Glomerular visceral epithelial cell (primary cell): Measurements from ENCODE around the gene BCL2A1.
A peak's percentile ranks its signal among the peaks of the same experiment; 100 is the strongest.
"Not testable (repeated sequence)": the region's sequence is repeated elsewhere in the genome, so short reads cannot be mapped to it uniquely, and the experiment has no call there.

Source experiments
- DNase-seq: peaks from one replicate; pipeline ENCODE4 v3.0.0-alpha.2; 2016; ENCODE audit errors: extremely low spot score

Gene BCL2A1

DNA sequence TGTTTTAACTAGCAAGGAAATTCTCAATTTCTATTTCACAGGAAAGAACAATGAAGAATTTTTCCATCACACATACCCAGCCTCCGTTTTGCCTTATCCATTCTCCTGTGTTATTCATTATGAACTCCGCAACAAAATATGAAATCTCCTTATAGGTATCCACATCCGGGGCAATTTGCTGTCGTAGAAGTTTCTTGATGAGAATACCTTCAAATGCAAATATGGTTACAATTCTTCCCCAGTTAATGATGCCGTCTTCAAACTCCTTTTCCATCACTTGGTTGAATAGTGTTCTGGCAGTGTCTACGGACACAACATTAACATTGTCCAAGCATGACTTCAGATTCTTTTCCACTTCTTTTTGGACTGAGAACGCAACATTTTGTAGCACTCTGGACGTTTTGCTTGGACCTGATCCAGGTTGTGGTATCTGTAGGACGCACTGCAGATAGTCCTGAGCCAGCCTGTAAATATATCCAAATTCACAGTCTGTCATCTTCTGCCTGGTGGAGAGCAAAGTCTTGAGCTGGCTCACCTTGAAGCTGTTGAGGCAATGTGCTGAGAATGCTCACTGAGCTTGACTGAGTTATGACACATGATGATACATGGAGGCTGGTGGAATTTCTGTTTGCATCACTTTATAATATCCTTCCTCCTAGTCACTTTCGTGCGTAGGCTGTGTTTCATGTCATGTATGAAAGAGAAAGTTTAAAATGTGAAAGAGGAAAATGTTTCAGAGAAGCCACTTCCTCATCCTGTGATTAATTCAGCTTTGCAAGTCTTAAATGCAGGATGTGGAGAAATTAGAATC, at the start of gene BCL2A1:
TSS of gene BCL2A1 (minus strand) at position 573 of the 811 bp plus-strand sequence. CDS start at position 496, 77 bp downstream.
- peak; percentile 72 for DNase-seq

DNA sequence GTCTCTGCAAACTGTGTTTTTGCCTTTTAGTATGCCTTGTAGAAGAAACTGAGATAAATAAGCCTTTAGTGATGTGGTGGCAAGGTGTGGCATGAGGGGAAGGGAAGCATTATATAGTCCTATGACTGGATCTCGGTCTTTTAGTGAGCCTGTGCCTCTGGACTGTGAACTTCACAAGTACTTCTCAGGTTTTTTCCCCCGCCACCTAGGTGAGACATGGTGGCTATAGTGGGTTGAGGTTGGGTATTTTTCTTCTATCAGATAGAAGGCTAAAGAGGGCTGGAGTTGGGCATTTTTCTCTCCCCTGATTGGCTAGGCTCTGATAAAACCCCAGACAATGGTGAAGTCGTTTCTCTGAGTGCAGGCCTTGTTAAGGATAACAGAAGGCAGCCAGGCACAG, 49.7 kb upstream of the BCL2A1 start:
- no peak for DNase-seq

- DNase-seq: not testable (repeated sequence)
Observed at GRCh38 chr15:80020149-80020548, 49.2 kb upstream of the BCL2A1 start.

GRCh38 chr15:80019168-80019745, 48.3 kb upstream of the BCL2A1 start:
- DNase-seq: no peak

DNA sequence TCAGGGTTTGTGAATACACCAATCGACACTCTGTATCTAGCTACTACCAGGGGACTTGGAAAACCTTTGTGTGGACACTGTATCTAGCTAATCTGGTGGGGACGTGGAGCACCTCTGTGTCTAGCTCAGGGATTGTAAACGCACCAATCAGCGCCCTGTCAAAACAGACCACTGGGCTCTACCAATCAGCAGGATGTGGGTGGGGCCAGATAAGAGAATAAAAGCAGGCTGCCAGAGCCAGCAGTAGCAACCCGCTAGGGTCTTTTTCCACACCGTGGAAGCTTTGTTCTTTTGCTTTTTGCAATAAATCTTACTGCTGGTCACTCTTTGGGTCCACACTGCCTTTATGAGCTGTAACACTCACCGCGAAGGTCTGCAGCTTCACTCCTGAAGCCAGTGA, 46.1 kb upstream of the BCL2A1 start:
- not testable (repeated sequence) for DNase-seq

GRCh38 chr15:80016506-80016905, 45.5 kb upstream of the BCL2A1 start:
- not testable (repeated sequence) for DNase-seq

- no peak for DNase-seq
Observed at GRCh38 chr15:80015156-80015555, 44.2 kb upstream of the BCL2A1 start.

DNA sequence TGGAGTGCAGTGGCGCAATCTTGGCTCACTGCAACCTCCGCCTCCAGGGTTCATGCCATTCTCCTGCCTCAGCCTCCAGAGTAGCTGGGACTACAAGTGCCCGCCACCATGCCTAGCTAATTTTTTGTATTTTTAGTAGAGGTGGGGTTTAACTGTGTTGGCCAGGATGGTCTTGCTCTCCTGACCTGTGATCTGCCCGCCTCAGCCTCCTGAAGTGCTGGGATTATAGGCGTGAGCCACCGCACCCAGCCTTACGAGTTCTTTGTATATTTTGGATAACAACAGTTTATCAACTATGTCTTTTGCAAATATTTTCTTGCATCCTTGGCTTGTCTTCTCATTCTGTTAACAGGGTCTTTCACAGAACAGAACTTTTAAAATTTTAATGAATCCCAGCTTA, 43.2 kb upstream of the BCL2A1 start:
- DNase-seq: not testable (repeated sequence)

DNA sequence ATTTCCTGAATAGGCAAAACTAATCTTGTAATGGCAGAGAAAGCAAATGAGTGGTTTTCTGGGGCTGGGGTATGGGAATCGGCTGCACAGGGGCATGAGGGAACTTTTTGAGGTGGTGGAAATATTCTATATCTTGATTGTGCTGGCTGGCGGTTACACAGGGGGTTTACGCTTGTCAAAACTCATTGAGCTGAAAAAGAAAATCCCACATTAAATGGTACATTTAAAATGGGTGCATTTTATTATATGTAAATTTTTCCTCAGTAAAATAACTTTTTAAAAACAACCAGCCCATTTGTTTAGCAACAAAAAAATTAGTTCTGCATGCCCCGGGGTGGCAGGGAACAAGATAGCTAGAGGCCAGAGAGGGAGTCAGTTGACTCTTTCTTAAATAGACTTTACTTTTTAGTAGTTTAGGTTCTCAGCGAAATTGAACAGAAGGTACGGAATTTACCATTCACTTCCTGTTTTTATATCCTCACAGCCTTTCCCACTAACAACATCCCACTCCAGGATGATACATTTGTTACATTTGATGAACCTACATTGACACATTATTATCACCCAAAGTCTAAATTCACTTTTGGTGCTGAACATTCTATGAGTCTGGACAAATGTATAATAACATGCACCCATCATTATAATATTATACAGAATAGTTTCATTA, 41.2 kb upstream of the BCL2A1 start:
- DNase-seq: no peak

DNA sequence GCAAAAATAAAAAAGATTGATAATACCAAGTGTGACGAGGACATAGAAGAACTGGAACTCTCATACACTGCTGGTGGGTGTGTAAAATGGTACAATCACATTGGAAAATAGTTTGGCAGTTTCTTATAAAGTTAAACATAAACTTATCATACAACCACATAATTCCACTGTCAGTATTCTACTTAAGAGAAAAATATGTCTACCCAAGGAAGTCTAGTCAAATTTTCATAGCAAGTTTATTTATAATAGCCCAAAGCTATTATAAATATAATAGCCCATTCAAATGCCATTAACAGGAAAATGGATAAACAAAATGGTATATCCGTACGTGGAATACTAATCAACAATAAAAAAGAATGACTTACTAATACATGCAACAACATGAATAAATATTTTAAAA, 40.6 kb upstream of the BCL2A1 start:
- no peak for DNase-seq

DNA sequence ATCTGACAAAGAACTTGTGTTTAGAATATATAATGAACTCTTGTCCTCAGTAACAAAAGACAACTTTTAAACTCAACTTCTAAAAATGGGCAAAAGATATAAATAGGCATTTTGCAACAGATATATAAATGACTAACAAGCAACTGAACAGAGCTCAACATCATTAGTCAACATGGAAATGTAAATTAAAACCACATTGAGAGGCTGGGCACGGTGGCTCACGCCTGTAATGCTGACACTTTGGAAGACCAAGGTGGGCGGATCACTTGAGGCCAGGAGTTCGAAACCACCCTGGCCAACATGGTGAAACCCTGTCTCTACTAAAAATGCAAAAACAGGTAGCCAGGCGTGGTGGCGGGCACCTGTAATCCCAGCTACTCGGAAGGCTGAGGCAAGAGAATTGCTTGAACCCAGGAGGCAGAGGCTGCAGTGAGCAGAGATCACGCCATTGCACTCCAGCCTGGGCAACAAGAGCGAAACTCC, 40.1 kb upstream of the BCL2A1 start:
- not testable (repeated sequence) for DNase-seq

DNA sequence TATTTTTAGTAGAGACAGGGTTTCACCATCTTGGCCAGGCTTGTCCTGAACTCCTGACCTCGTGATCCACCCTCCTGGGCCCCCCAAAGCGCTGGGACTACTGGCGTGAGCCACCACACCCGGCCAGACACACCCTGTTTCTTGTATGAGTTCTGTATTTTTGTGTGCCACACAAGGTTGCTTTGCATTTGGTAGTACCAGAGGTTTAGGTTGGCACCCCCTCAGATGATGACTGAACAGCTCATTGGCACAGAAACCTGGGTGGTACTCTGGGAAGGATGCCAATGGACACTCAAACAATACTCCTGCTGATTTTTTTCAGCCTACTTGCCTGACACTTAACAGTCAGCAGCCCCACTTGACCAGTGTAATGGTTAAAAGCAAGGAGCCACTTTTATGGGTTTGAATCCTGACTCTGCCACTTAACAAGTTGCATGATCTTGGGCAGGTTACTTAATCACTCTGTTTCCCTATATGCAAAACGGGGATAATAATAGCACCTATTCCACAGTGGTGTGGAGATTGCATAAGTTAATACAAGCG, 39.2 kb upstream of the BCL2A1 start:
- DNase-seq: peak; percentile 25

DNA sequence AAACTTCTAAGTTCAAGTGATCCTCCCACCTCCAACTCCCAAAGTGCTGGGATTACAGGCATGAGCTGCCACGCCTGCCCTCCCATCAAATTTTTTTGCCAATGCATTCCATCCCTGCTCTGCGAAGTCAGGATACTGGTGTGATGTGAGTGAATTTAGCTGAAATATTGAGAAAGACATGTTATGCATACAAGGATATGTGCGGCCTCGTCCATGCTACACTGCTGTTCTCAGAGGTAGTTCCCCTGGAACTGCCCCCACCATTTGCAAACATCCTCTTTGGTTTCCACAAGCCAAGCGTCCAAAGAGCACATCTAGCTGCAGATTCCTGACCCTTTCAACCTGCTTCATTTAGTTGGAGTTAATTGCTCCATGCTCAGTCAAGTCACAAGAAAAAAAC, 36.5 kb upstream of the BCL2A1 start:
- no peak for DNase-seq

DNA sequence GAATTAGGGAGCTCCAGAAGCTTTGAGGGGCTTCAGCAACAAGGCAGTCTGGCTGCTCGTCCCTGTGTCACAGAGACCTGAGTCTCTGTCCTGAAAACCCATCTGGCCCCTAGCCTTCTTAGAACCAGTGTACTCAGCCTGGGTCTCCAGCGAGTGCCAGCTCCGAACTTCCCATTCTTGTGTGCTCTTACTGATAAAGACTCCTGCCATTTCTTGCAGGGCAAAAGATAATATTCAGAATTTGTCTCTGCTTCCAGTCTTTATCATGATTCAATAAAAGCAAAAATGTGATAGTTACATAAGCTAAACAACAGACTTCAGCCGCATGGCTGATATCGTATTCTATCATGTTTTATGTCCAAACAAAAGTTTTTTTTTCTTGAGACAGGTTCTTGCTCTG, 36.0 kb upstream of the BCL2A1 start:
- DNase-seq: no peak

DNA sequence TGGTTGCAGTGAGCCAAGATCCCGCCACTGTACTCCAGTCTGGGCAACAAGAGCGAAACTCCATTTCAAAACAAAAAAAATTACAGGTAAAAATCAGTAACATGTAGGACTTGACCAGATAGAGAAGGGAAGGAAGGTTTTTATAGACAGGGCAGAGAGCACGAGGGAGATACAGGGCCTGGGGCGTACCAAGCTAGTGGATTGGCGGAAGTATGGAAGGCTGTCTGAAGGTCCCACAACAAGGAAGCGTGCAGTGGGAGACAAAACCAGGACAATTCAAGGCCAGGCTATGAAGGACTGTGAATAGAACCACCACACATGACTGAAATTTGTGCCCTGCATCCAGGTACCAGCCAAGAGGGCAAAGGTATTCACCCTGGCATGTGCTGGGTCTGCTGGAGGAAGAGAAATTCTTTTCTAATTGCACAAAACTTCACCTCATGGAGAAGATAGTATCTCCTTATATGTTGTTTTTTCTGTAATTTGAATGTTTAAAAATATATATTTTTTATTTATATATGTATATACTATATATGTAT, 33.0 kb upstream of the BCL2A1 start:
- no peak for DNase-seq

- DNase-seq: no peak
Observed at GRCh38 chr15:80003171-80003570, 32.2 kb upstream of the BCL2A1 start.

DNA sequence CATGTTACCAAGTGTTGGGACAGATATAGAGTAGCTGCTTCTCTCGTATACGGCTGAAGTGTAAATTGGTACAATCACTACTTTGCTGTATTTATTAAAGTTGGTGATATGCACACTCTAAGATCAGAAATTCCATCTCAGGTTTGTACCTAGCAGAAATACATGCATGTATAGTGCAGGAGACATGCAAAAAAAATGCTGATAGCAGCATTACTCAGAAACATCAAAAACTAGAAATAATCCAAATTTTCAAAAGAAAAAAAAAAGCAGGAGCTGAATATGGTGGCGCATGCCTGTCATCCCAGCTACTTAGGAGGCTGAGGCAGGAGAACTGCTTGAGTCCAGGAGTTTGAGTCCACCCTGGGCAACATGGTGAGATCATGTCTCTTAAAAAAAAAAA, 31.3 kb upstream of the BCL2A1 start:
- DNase-seq: no peak

GRCh38 chr15:79994615-79995014, 23.6 kb upstream of the BCL2A1 start:
- DNase-seq: peak; percentile 51

GRCh38 chr15:79991826-79992225, 20.8 kb upstream of the BCL2A1 start:
- no peak for DNase-seq

- no peak for DNase-seq
Observed at GRCh38 chr15:79990997-79991334, 20.0 kb upstream of the BCL2A1 start.

- no peak for DNase-seq
Observed at GRCh38 chr15:79990280-79990996, 19.4 kb upstream of the BCL2A1 start.

- no peak for DNase-seq
Observed at GRCh38 chr15:79989682-79990081, 18.7 kb upstream of the BCL2A1 start.
